Memory B cell (primary cell): Measurements from ENCODE around the gene BNC2.

Source experiments
- ATAC-seq: fragments of 150-1000 bp; cut with Tn5 transposase; 2 replicates; pipeline ENCODE4 v1.10.0; 2021; ENCODE audit warnings: low read depth, mild to moderate bottlenecking, moderate library complexity
- DNase-seq, 2 donors: peaks; one replicate each; pipeline ENCODE4 v3.0.0; 2022; ENCODE audit warnings: low spot score in 2 of 2
- H3K27ac Mint-ChIP-seq: one replicate; pipeline ENCODE4 v1.8.0; 2022; ENCODE audit warnings: mild to moderate bottlenecking, moderate library complexity, mixed read lengths
- H3K27me3 Mint-ChIP-seq: one replicate; pipeline ENCODE4 v1.8.0; 2022; ENCODE audit warnings: mixed read lengths
- H3K36me3 Mint-ChIP-seq: one replicate; pipeline ENCODE4 v1.8.0; 2022; ENCODE audit warnings: mild to moderate bottlenecking, mixed read lengths
- H3K4me1 Mint-ChIP-seq: one replicate; pipeline ENCODE4 v1.8.0; 2022; ENCODE audit warnings: mixed read lengths
- H3K4me3 Mint-ChIP-seq: one replicate; pipeline ENCODE4 v1.8.0; 2022; ENCODE audit warnings: mild to moderate bottlenecking, moderate library complexity, mixed read lengths
- H3K9me3 Mint-ChIP-seq: one replicate; pipeline ENCODE4 v1.8.0; 2022; ENCODE audit warnings: mixed read lengths

Gene BNC2

DNA sequence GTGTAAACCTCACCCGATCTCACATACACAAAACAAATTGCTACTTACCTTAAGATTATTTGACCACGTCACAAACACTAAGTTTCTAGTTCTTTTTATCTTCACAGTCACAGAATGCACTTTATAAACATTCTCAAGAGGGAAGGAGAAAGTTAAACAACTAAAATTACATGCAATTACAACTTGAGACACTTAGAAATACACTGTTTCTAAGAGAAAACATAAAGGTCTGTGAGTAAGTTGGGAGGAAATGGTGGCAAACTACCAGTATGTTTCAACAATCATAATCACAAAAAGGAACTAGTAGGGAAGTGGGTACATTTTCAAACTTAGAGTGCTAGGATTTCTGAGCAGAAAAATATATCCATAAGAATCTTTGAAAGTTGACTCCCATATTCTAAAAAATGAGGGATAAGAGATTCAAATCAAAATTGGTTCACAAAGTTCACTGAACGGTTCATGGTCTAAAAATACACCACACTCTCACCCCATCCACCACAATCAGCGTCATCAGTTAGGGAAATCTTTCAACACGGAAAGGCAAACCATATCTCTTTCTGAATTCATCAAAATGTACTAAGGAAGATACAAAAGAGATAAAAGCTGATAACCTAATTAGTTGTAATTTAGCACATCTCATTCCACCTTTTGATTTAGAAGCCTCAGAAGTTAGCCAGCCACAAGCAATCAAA lies 182.6 kb downstream of the BNC2 start:
- Mint-ChIP-seq H3K4me3 (no peak overlapping the region), H3K36me3 (no peaks in the 10 kb centered on the region), H3K27ac (no peak overlapping the region), H3K27me3 (no peaks in the 10 kb centered on the region), H3K9me3 (peaks cover 5% of the 10 kb centered on the region), H3K4me1 (no peaks in the 10 kb centered on the region)
- ATAC-seq (no peak), DNase-seq (no peak)

DNA sequence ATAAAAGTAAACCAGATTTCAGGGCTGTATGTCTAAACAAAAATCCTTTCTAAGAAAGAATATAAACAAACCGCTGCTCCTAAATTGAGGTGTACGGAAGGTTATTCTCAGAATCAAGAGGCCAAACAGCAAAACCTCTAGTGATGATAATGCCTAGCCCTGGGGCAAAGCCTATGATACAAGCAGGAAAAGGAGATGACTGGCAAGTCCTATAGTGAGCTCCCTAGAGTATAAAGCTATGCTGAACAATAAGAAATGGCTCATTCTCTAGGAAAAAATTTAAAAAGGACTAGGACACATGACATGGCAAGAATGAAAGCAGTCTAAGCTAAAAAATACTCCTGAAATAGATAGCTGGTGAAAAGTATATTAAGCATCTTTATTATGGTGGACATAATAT lies 187.1 kb downstream of the BNC2 start:
- Mint-ChIP-seq H3K27me3 (no peaks in the 10 kb centered on the region), H3K4me3 (no peak overlapping the region), H3K27ac (no peak overlapping the region), H3K4me1 (no peaks in the 10 kb centered on the region), H3K36me3 (no peaks in the 10 kb centered on the region), H3K9me3 (peaks cover 3% of the 10 kb centered on the region)
- no peak for DNase-seq
- ATAC-seq, result no peak

GRCh38 chr9:16682273-16682672 lies 188.2 kb downstream of the BNC2 start:
- Mint-ChIP-seq H3K36me3 (no peaks in the 10 kb centered on the region), H3K27ac (no peak overlapping the region), H3K4me1 (no peaks in the 10 kb centered on the region), H3K9me3 (peaks cover 3% of the 10 kb centered on the region), H3K27me3 (no peaks in the 10 kb centered on the region), H3K4me3 (no peak overlapping the region)
- no peak for DNase-seq
- ATAC-seq, result no peak

DNA sequence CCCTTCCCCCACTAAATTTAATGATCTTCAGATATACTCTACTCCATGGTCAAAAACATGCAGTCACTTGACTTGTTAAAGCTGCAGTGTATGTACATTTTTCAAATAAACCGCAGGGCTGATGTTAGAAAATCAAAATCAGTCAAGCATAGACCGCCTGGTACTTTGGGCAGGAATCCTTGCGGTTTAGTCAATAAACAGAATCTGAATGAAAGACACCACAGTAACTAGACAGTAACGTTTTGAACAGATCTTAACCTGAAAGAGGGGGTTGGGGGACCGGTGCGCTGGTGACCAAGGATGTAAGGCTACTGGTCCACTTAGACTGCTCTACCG lies 188.8 kb downstream of the BNC2 start:
- Mint-ChIP-seq H3K4me3 (no peak overlapping the region), H3K9me3 (peaks cover 3% of the 10 kb centered on the region), H3K4me1 (no peaks in the 10 kb centered on the region), H3K27me3 (no peaks in the 10 kb centered on the region), H3K27ac (no peak overlapping the region), H3K36me3 (no peaks in the 10 kb centered on the region)
- DNase-seq, result no peak
- no peak for ATAC-seq

DNA sequence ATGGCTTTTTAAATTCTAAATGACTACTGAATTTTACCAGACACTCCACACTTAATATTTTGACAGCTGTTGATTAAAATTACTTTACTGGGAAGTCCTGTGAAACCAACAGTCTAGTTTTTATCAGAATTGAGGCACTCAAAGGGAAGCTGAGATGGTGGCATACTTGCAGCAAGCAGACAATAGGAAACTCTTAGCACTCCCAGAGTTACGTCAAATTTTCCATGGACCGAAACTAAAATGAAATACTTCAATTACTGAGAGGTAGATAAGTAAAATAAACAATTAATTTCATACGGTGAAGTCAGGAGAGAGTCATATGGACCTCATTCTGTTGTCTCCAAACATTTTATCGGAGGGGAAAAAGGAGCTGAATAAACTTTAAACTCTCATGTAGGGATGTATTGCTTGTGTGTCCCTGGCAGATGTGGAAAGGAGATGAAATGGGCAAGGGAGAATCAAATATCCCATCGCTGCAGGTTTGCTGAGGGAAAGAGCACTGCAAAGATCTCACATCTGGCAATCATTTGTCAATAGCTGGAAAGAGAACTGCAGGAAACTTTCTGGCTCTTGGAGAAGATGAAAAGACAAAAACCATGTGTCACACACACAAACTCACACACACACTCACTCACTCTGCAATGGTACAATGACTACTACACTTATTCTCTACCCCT lies 189.4 kb downstream of the BNC2 start:
- no peak overlapping the region for H3K27ac Mint-ChIP-seq

GRCh38 chr9:16680541-16680940 lies 189.9 kb downstream of the BNC2 start:
- no peaks in the 10 kb centered on the region for H3K36me3 Mint-ChIP-seq
- no peak for ATAC-seq

More for the DNA sequence above, 189.4 kb downstream of the BNC2 start:
- Mint-ChIP-seq H3K4me1 (no peaks in the 10 kb centered on the region), H3K27me3 (no peaks in the 10 kb centered on the region), H3K4me3 (no peak overlapping the region), H3K9me3 (peaks cover 3% of the 10 kb centered on the region), H3K36me3 (no peaks in the 10 kb centered on the region)
- ATAC-seq (no peak), DNase-seq (no peak)

GRCh38 chr9:16679327-16679821 lies 191.1 kb downstream of the BNC2 start:
- H3K4me1 Mint-ChIP-seq, result no peaks in the 10 kb centered on the region
- DNase-seq (no peak), ATAC-seq (no peak)
- H3K27me3 Mint-ChIP-seq, result no peaks in the 10 kb centered on the region
- H3K36me3 Mint-ChIP-seq, result no peaks in the 10 kb centered on the region
- H3K9me3 Mint-ChIP-seq, result peaks cover 3% of the 10 kb centered on the region
- no peak overlapping the region for H3K4me3 Mint-ChIP-seq
- no peak overlapping the region for H3K27ac Mint-ChIP-seq

More at GRCh38 chr9:16680541-16680940, 189.9 kb downstream of the BNC2 start:
- Mint-ChIP-seq H3K27ac (no peak overlapping the region), H3K27me3 (no peaks in the 10 kb centered on the region), H3K4me3 (no peak overlapping the region), H3K9me3 (peaks cover 3% of the 10 kb centered on the region), H3K4me1 (no peaks in the 10 kb centered on the region)
- DNase-seq, result no peak

DNA sequence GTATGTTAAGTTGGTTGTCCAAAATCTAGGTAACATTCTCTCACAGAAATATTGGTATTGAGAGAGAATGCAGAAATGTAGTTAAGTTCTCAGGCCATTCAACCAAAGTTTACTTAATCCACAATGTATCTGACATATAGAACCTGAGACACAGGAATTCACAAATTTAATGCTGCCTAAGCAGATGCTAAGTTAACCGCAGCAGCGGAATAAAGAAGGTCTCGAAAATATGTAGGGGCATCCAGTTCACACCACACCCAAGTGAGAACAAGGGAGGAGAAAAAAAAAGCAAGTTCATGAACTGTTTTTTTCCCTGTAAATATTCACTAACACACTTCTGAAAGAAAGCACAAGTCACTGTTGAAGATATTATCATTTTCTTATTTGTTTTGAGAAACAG lies 194.0 kb downstream of the BNC2 start:
- DNase-seq, result no peak
- H3K9me3 Mint-ChIP-seq, result peaks cover 1% of the 10 kb centered on the region
- no peak for ATAC-seq
- no peaks in the 10 kb centered on the region for H3K36me3 Mint-ChIP-seq
- H3K27me3 Mint-ChIP-seq, result no peaks in the 10 kb centered on the region
- no peaks in the 10 kb centered on the region for H3K4me1 Mint-ChIP-seq
- no peak overlapping the region for H3K27ac Mint-ChIP-seq
- H3K4me3 Mint-ChIP-seq, result no peak overlapping the region

DNA sequence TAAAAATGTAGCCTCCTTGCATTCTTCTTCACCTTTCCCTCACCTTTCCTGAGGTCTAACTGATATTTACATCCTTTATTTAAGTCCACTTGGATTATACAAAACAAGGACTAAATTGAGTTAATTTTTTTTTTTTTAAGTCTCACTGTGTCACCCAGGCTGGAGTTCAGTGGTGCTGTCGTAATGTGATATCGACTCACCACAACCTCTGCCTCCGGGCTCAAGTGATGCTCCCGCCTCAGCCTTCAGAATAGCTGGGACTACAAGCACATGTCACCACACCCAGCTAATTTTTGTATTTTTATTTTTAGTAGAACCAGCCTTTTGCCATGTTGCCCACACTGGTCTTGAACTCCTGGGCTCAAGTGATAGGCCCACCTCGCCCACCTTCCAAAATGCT lies 195.3 kb downstream of the BNC2 start:
- Mint-ChIP-seq H3K9me3 (peaks cover 1% of the 10 kb centered on the region), H3K27ac (no peak overlapping the region), H3K4me3 (no peak overlapping the region), H3K36me3 (no peaks in the 10 kb centered on the region), H3K27me3 (no peaks in the 10 kb centered on the region), H3K4me1 (no peaks in the 10 kb centered on the region)
- no peak for ATAC-seq
- no peak for DNase-seq

- Mint-ChIP-seq H3K36me3 (no peaks in the 10 kb centered on the region), H3K9me3 (peaks cover 1% of the 10 kb centered on the region), H3K27me3 (no peaks in the 10 kb centered on the region), H3K4me3 (no peak overlapping the region), H3K4me1 (no peaks in the 10 kb centered on the region), H3K27ac (no peak overlapping the region)
- no peak for ATAC-seq
- DNase-seq, result no peak
Measured at GRCh38 chr9:16673171-16673570, 197.3 kb downstream of the BNC2 start.

GRCh38 chr9:16672501-16672900 lies 198.0 kb downstream of the BNC2 start:
- Mint-ChIP-seq H3K36me3 (no peaks in the 10 kb centered on the region), H3K4me1 (no peaks in the 10 kb centered on the region), H3K9me3 (peaks cover 1% of the 10 kb centered on the region), H3K27me3 (no peaks in the 10 kb centered on the region), H3K4me3 (no peak overlapping the region), H3K27ac (no peak overlapping the region)
- no peak for DNase-seq
- ATAC-seq, result no peak

GRCh38 chr9:16671591-16672137 lies 198.8 kb downstream of the BNC2 start:
- Mint-ChIP-seq H3K4me3 (no peak overlapping the region), H3K27me3 (no peaks in the 10 kb centered on the region), H3K36me3 (no peaks in the 10 kb centered on the region), H3K27ac (no peak overlapping the region), H3K4me1 (no peaks in the 10 kb centered on the region), H3K9me3 (no peaks in the 10 kb centered on the region)
- no peak for ATAC-seq
- no peak for DNase-seq

DNA sequence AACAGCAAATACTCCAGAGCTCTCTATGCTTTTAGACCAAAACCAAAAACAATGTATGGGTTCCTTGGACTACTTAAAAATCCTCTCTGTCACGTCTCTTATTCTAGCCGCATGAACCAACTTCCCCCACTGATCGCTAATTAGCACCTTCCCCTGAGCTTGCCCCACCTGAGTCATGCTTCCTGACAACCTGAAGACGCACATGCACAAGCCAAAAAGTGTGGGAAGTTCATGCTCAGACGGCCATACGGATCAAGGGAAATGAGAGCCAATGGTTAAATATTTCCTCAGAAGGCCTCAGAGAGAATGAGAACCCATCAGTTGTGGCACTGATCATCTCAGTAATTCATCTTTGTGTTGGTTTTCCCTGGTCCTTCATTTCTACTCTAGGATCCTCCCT lies 199.7 kb downstream of the BNC2 start:
- ATAC-seq (no peak), DNase-seq (no peak)
- Mint-ChIP-seq H3K27ac (no peak overlapping the region), H3K4me1 (no peaks in the 10 kb centered on the region), H3K9me3 (no peaks in the 10 kb centered on the region), H3K4me3 (no peak overlapping the region), H3K36me3 (no peaks in the 10 kb centered on the region), H3K27me3 (no peaks in the 10 kb centered on the region)

- Mint-ChIP-seq H3K4me1 (no peaks in the 10 kb centered on the region), H3K36me3 (no peaks in the 10 kb centered on the region), H3K4me3 (no peak overlapping the region), H3K27ac (no peak overlapping the region), H3K9me3 (peaks cover 4% of the 10 kb centered on the region), H3K27me3 (no peaks in the 10 kb centered on the region)
- no peak for ATAC-seq
- DNase-seq, result no peak
Measured at GRCh38 chr9:16668734-16669295, 201.7 kb downstream of the BNC2 start.
